KMS-11 (cell line): Measurements from ENCODE around the gene C16orf96.

Source experiments
- H2AFZ ChIP-seq: fragments of 200-600 bp; sonication (generic); 2 replicates; pipeline ENCODE4 v1.6.1; 2016; ENCODE audit warnings: antibody characterized with exemption, mixed run types, low read depth
- H3K27ac ChIP-seq: fragments of 200-600 bp; sonication (generic); 2 replicates; pipeline ENCODE4 v1.6.1; 2016; ENCODE audit warnings: mild to moderate bottlenecking, mixed run types
- H3K27me3 ChIP-seq: fragments of 200-600 bp; sonication (generic); 2 replicates; pipeline ENCODE4 v1.6.1; 2017; ENCODE audit warnings: mild to moderate bottlenecking, low read depth, mixed run types, moderate library complexity; ENCODE audit not compliant: insufficient read depth
- H3K36me3 ChIP-seq: fragments of 200-600 bp; sonication (generic); 2 replicates; pipeline ENCODE4 v1.6.1; 2017; ENCODE audit warnings: mild to moderate bottlenecking, mixed run types; ENCODE audit not compliant: insufficient read depth
- H3K4me1 ChIP-seq: fragments of 200-600 bp; sonication (generic); 2 replicates; pipeline ENCODE4 v1.6.1; 2016; ENCODE audit warnings: mild to moderate bottlenecking, low read depth, mixed run types; ENCODE audit not compliant: poor library complexity, severe bottlenecking
- H3K4me2 ChIP-seq: fragments of 200-600 bp; sonication (generic); 2 replicates; pipeline ENCODE4 v1.7.0; 2016; ENCODE audit warnings: mild to moderate bottlenecking, mixed run types
- H3K4me3 ChIP-seq: fragments of 200-600 bp; sonication (generic); IDR thresholded peaks from 2 replicates; pipeline ENCODE4 v1.6.1; 2017; ENCODE audit warnings: low read depth, low read length, mixed read lengths; ENCODE audit not compliant: insufficient read depth
- H3K79me2 ChIP-seq: fragments of 200-600 bp; sonication (generic); 2 replicates; pipeline ENCODE4 v1.6.1; 2016; ENCODE audit warnings: low read depth, mixed run types; ENCODE audit not compliant: insufficient read depth
- H3K9ac ChIP-seq: fragments of 200-600 bp; sonication (generic); 2 replicates; pipeline ENCODE4 v1.6.1; 2016; ENCODE audit warnings: mild to moderate bottlenecking, mixed run types
- H4K20me1 ChIP-seq: fragments of 200-600 bp; sonication (generic); 2 replicates; pipeline ENCODE4 v1.6.1; 2016; ENCODE audit warnings: mild to moderate bottlenecking, mixed run types; ENCODE audit not compliant: insufficient read depth
- CTCF ChIP-seq: fragments of 200-600 bp; sonication (generic); conservative IDR thresholded peaks from 2 replicates; pipeline ENCODE4 v1.6.1; 2017; ENCODE audit warnings: low read depth, mild to moderate bottlenecking, antibody characterized with exemption, low read length, moderate library complexity, mixed read lengths

The C16orf96 gene

DNA sequence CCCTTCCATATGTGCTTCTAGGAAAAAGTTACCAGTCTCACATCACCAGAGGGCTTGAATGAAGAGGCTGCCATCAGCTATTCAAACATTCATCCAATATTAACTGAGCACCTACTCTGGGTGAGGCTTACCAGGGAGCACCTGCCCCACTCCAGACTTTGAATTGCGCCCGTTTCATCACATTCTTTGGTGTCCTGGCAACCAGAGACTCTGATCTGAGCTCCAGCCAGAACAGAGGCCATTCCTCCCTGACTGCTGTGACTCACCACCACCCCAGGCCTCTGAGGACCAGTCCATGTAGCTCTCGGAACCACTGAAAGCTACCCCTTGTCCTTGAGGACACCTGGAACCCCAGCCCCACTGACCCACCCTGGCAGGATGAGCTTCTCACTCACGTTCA lies at the start of gene C16orf96:
Gene C16orf96 (plus strand): TSS at position 229 of the 400 bp plus-strand sequence. CDS start 150 bp downstream, at position 379.
- TF ChIP-seq CTCF: no peak
- no peaks in the 10 kb centered on the region for H3K27me3 ChIP-seq
- H3K36me3 ChIP-seq: no peaks in the 10 kb centered on the region
- H4K20me1 ChIP-seq: no peaks in the 10 kb centered on the region
- H3K9ac ChIP-seq: no peak within 1 kb of the TSS
- no peaks in the 10 kb centered on the region for H3K79me2 ChIP-seq
- H3K4me2 ChIP-seq: no peak within 1 kb of the TSS
- H2AFZ ChIP-seq: no peak within 1 kb of the TSS
- H3K4me1 ChIP-seq: no peaks in the 10 kb centered on the region
- no peak within 1 kb of the TSS for H3K4me3 ChIP-seq
- H3K27ac ChIP-seq: no peak within 1 kb of the TSS

- Histone ChIP-seq H3K27me3 (no peaks in the 10 kb centered on the region), H3K36me3 (no peaks in the 10 kb centered on the region), H3K9ac (no peak overlapping the region)
Measured at GRCh38 chr16:4506450-4506849, 49.7 kb upstream of the C16orf96 start.

GRCh38 chr16:4507588-4508345 lies 48.4 kb upstream of the C16orf96 start:
- Histone ChIP-seq H3K27me3 (no peaks in the 10 kb centered on the region), H3K4me3 (no peak overlapping the region), H3K36me3 (no peaks in the 10 kb centered on the region), H2AFZ (no peak overlapping the region), H3K4me1 (no peaks in the 10 kb centered on the region), H4K20me1 (no peaks in the 10 kb centered on the region), H3K27ac (no peak overlapping the region), H3K4me2 (no peak overlapping the region), H3K79me2 (no peaks in the 10 kb centered on the region), H3K9ac (no peak overlapping the region)
- TF ChIP-seq CTCF: no peak

More at GRCh38 chr16:4506450-4506849, 49.7 kb upstream of the C16orf96 start:
- H3K79me2 ChIP-seq: no peaks in the 10 kb centered on the region
- no peaks in the 10 kb centered on the region for H4K20me1 ChIP-seq
- no peak overlapping the region for H2AFZ ChIP-seq
- peak; percentile 97 for TF ChIP-seq CTCF
- no peaks in the 10 kb centered on the region for H3K4me1 ChIP-seq
- no peak overlapping the region for H3K4me2 ChIP-seq
- no peak overlapping the region for H3K4me3 ChIP-seq
- H3K27ac ChIP-seq: no peak overlapping the region

DNA sequence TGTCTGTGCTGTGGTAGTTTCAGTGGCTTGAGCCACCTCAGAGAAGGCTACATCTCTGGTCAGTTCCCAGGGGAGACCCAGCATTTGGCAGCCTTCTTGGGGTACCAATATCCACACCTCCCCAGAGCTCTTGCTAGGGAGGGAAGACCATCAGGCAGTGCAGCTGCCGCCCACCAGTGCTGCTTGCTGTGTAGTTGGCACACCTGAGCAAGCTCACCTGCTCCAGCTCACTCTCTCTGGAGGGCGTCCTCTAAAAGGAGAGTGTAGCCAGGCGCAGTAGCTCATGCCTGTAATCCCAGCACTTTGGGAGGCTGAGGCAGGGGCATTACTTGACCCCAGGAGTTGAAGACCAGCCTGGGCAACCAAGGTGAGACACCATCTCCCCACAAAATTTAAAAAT lies 47.3 kb upstream of the C16orf96 start:
- no peak overlapping the region for H2AFZ ChIP-seq
- H3K36me3 ChIP-seq: no peaks in the 10 kb centered on the region
- no peaks in the 10 kb centered on the region; the same call in 1 of the 2 replicates for H3K79me2 ChIP-seq
- H3K4me3 ChIP-seq: no peak overlapping the region
- no peak for TF ChIP-seq CTCF
- no peaks in the 10 kb centered on the region for H3K4me1 ChIP-seq
- no peaks in the 10 kb centered on the region for H3K27me3 ChIP-seq
- H4K20me1 ChIP-seq: no peaks in the 10 kb centered on the region
- H3K9ac ChIP-seq: no peak overlapping the region
- H3K27ac ChIP-seq: no peak overlapping the region
- no peak overlapping the region for H3K4me2 ChIP-seq
